Measurements from ENCODE around the gene ANP32D.
"Not testable (repeated sequence)": the region's sequence is repeated elsewhere in the genome, so short reads cannot be mapped to it uniquely, and the experiment has no call there.

ANP32D gene

GRCh38 chr12:48508987-48509386, 36.6 kb downstream of the ANP32D start:
- no peak for TF ChIP-seq CTCF (IDR thresholded peaks at IDR 0.05; ENCODE audit: low read depth, low read length)
- in situ Hi-C loops (cut with HindIII; ENCODE audit: low sequenced_read_pairs) = no loop called here
- H3K4me3 ChIP-seq (ENCODE audit: low read depth, low read length) = no peak overlapping the region
- DNase-seq (ENCODE audit: low read depth, low spot score) = no peak

GRCh38 chr12:48510111-48510510, 37.8 kb downstream of the ANP32D start:
- no peak for TF ChIP-seq CTCF (IDR thresholded peaks at IDR 0.05; ENCODE audit: low read depth, low read length)
- H3K4me3 ChIP-seq (ENCODE audit: low read depth, low read length) = no peak overlapping the region
- in situ Hi-C loops (cut with HindIII; ENCODE audit: low sequenced_read_pairs) = no loop called here
- no peak for DNase-seq (ENCODE audit: low read depth, low spot score)

GRCh38 chr12:48512855-48513254, 40.5 kb downstream of the ANP32D start:
- no peak for DNase-seq (ENCODE audit: low read depth, low spot score)
- in situ Hi-C loops (cut with HindIII; ENCODE audit: low sequenced_read_pairs) = no loop called here
- H3K4me3 ChIP-seq (ENCODE audit: low read depth, low read length) = no peak overlapping the region
- no peak for TF ChIP-seq CTCF (IDR thresholded peaks at IDR 0.05; ENCODE audit: low read depth, low read length)

- no peak for TF ChIP-seq CTCF (IDR thresholded peaks at IDR 0.05; ENCODE audit: low read depth, low read length)
- DNase-seq (ENCODE audit: low read depth, low spot score) = no peak
- in situ Hi-C loops (cut with HindIII; ENCODE audit: low sequenced_read_pairs) = no loop called here
- no peak overlapping the region for H3K4me3 ChIP-seq (ENCODE audit: low read depth, low read length)
Observed at GRCh38 chr12:48514728-48515127, 42.4 kb downstream of the ANP32D start.

GRCh38 chr12:48520381-48520780, 48.0 kb downstream of the ANP32D start:
- DNase-seq (ENCODE audit: low read depth, low spot score); in situ Hi-C loops (cut with HindIII; ENCODE audit: low sequenced_read_pairs); H3K4me3 ChIP-seq (ENCODE audit: low read depth, low read length): not testable (repeated sequence)

All from astrocyte of the spinal cord (primary cell).